H1 (cell line): ENCODE data around the gene ADCK2. TPM values are rescaled to one million over a fixed set of nuclear protein-coding genes. Genes with fewer than 3 reads are reported as not detected.

Source experiments
- CTCF ChIA-PET: fragments of 300-600 bp; sonication (Branson Sonifier 250); formaldehyde crosslinking; loops from one replicate; lab custom pipeline; 2021; ENCODE audit not compliant: partially characterized antibody; lab: Charles Lee
- POLR2A ChIA-PET: fragments of 300-600 bp; sonication (Branson Sonifier 250); formaldehyde crosslinking; loops from one replicate; lab custom pipeline; 2021; ENCODE audit warnings: inconsistent platforms; ENCODE audit not compliant: partially characterized antibody; lab: Charles Lee
- DNase-seq, 2 experiments: peaks; one replicate each; pipeline versions ENCODE4 v3.0.0 to v3.0.0-alpha.2; 2010 to 2022; ENCODE audit warnings: low spot score in 2 of 2, low read depth in 1 of 2, mixed read lengths in 1 of 2
- FAIRE-seq: peaks from 2 replicates; lab custom pipeline; 2011; peaks lifted over from hg19 to GRCh38; lab: Jason Lieb, UNC
- H2AFZ ChIP-seq: 2 replicates; pipeline ENCODE4 v1.8.1; 2012; ENCODE audit warnings: low read length, inconsistent platforms
- H2AK5ac ChIP-seq: 2 replicates; pipeline ENCODE4 v1.6.1; 2013; ENCODE audit warnings: low read depth, low read length
- H2BK120ac ChIP-seq: replicated peaks from 2 replicates; pipeline ENCODE3; 2013; ENCODE audit warnings: low read depth, low read length, inconsistent platforms
- H2BK12ac ChIP-seq: 2 replicates; pipeline ENCODE4 v1.6.1; 2013; ENCODE audit warnings: low read depth, low read length
- H2BK15ac ChIP-seq: 2 replicates; pipeline ENCODE4 v1.6.1; 2013; ENCODE audit warnings: low read length
- H2BK20ac ChIP-seq: 2 replicates; pipeline ENCODE4 v1.6.1; 2013; ENCODE audit warnings: low read length
- H2BK5ac ChIP-seq: 2 replicates; pipeline ENCODE4 v1.6.1; 2013; ENCODE audit warnings: low read depth, low read length
- H3K14ac ChIP-seq: 2 replicates; pipeline ENCODE4 v1.6.1; 2013; ENCODE audit warnings: inconsistent platforms; ENCODE audit not compliant: insufficient read length
- H3K18ac ChIP-seq: 2 replicates; pipeline ENCODE4 v1.6.1; 2013; ENCODE audit warnings: low read length; ENCODE audit errors: extremely low read depth
- H3K23ac ChIP-seq: 2 replicates; pipeline ENCODE4 v1.6.1; 2013; ENCODE audit warnings: inconsistent platforms; ENCODE audit not compliant: insufficient read length
- H3K23me2 ChIP-seq: 2 replicates; pipeline ENCODE4 v1.6.1; 2013; ENCODE audit warnings: low read depth, low read length
- H3K27ac ChIP-seq: 2 replicates; pipeline ENCODE4 v1.6.1; 2011; ENCODE audit warnings: low read depth, low read length, inconsistent platforms
- H3K27me3 ChIP-seq, 4 experiments: replicated peaks in 1 of 4; 1 replicate in 1 of 4; 2 replicates in 3 of 4; pipeline versions ENCODE4 v1.6.1 to v1.8.1; 2011 to 2013; ENCODE audit warnings: low read length in 3 of 4, mild to moderate bottlenecking in 3 of 4, inconsistent platforms in 2 of 4, mixed read lengths in 2 of 4, moderate library complexity in 1 of 4; ENCODE audit not compliant: control insufficient read depth in 3 of 4, insufficient read depth in 3 of 4; ENCODE audit errors: extremely low read depth in 1 of 4
- H3K36me3 ChIP-seq, 4 experiments: 2 replicates each; pipeline versions ENCODE4 v1.6.1 to v1.8.1; 2011 to 2013; ENCODE audit warnings: mild to moderate bottlenecking in 4 of 4, low read length in 3 of 4, moderate library complexity in 2 of 4, control low read depth in 1 of 4, inconsistent platforms in 1 of 4; ENCODE audit not compliant: insufficient read depth in 4 of 4, control insufficient read depth in 2 of 4
- H3K4ac ChIP-seq: replicated peaks from 2 replicates; pipeline ENCODE3; 2013; ENCODE audit warnings: low read length, low read depth, mixed read lengths, inconsistent platforms; ENCODE audit not compliant: insufficient read length
- H3K4me1 ChIP-seq, 4 experiments: replicated peaks in 1 of 4; 1 replicate in 1 of 4; 2 replicates in 3 of 4; pipeline versions ENCODE4 v1.6.1 to v1.8.1; 2011 to 2013; ENCODE audit warnings: low read length in 3 of 4, inconsistent platforms in 2 of 4, mixed read lengths in 1 of 4; ENCODE audit not compliant: insufficient read depth in 4 of 4, control insufficient read depth in 3 of 4
- H3K4me2 ChIP-seq, 2 experiments: 2 replicates each; pipeline versions ENCODE4 v1.6.1 to v1.8.1; 2011 to 2013; ENCODE audit warnings: low read depth in 2 of 2, low read length in 2 of 2, control low read depth in 1 of 2, inconsistent platforms in 1 of 2, mild to moderate bottlenecking in 1 of 2; ENCODE audit not compliant: insufficient read depth in 1 of 2
- H3K4me3 ChIP-seq, 4 experiments: fragments of 200-600, 300-600 bp in 1 of 4; sonication (generic), shearing (Covaris generic), sonication (Bioruptor Twin) in 1 of 4; 2 replicates each; pipeline versions ENCODE4 v1.5.1 to v1.8.1; 2011 to 2016; ENCODE audit warnings: low read length in 4 of 4, low read depth in 3 of 4, control low read depth in 2 of 4, inconsistent platforms in 2 of 4, mild to moderate bottlenecking in 2 of 4, mixed read lengths in 1 of 4, moderate library complexity in 1 of 4; ENCODE audit not compliant: insufficient read depth in 2 of 4; ENCODE audit errors: extremely low read depth in 1 of 4
- H3K56ac ChIP-seq: replicated peaks from 2 replicates; pipeline ENCODE3; 2013; ENCODE audit warnings: low read depth, mild to moderate bottlenecking, mixed read lengths, low read length, inconsistent platforms; ENCODE audit not compliant: insufficient read length
- H3K79me1 ChIP-seq: 2 replicates; pipeline ENCODE4 v1.6.1; 2013; ENCODE audit warnings: low read depth, low read length, control low read depth
- H3K79me2 ChIP-seq, 2 experiments: 2 replicates each; pipeline versions ENCODE4 v1.6.1 to v1.8.1; 2012 to 2013; ENCODE audit warnings: low read length in 2 of 2, mild to moderate bottlenecking in 2 of 2, inconsistent platforms in 1 of 2; ENCODE audit not compliant: insufficient read depth in 2 of 2, control insufficient read depth in 1 of 2
- H3K9ac ChIP-seq, 4 experiments: replicated peaks in 1 of 4; 1 replicate in 1 of 4; 2 replicates in 3 of 4; pipeline versions ENCODE4 v1.6.1 to v1.8.1; 2011 to 2013; ENCODE audit warnings: low read depth in 3 of 4, low read length in 3 of 4, control low read depth in 2 of 4, mild to moderate bottlenecking in 2 of 4, moderate library complexity in 2 of 4, inconsistent platforms in 1 of 4; ENCODE audit errors: extremely low read depth in 1 of 4
- H3K9me3 ChIP-seq, 2 experiments: 2 replicates each; pipeline versions ENCODE4 v1.6.1 to v1.8.1; 2012 to 2013; ENCODE audit warnings: mild to moderate bottlenecking in 2 of 2, moderate library complexity in 2 of 2, control low read depth in 1 of 2, inconsistent platforms in 1 of 2, low read depth in 1 of 2, low read length in 1 of 2, mixed read lengths in 1 of 2; ENCODE audit not compliant: insufficient read depth in 2 of 2
- H4K20me1 ChIP-seq, 2 experiments: replicated peaks in 1 of 2; 2 replicates each; pipeline versions ENCODE3 to v1.8.1; 2011 to 2013; ENCODE audit warnings: inconsistent platforms in 2 of 2, low read length in 2 of 2, mild to moderate bottlenecking in 1 of 2; ENCODE audit not compliant: insufficient read depth in 2 of 2, control insufficient read depth in 1 of 2
- H4K5ac ChIP-seq: 2 replicates; pipeline ENCODE4 v1.6.1; 2013; ENCODE audit warnings: low read length, low read depth, mixed read lengths, inconsistent platforms; ENCODE audit not compliant: insufficient read length
- H4K8ac ChIP-seq: 2 replicates; pipeline ENCODE4 v1.8.0; 2013; ENCODE audit warnings: mild to moderate bottlenecking, moderate library complexity, low read length, inconsistent platforms; ENCODE audit not compliant: insufficient read depth; ENCODE audit errors: extremely low read depth
- H4K91ac ChIP-seq: replicated peaks from 2 replicates; pipeline ENCODE3; 2013; ENCODE audit warnings: low read length, mixed read lengths, inconsistent platforms; ENCODE audit not compliant: insufficient read length
- ASH2L ChIP-seq: fragments of 200-600, 300-600 bp; sonication (generic); IDR thresholded peaks from one replicate; pipeline ENCODE4 v1.7.1; 2017; ENCODE audit warnings: low read length
- CHD2 ChIP-seq: IDR thresholded peaks from 2 replicates; pipeline ENCODE4 v1.6.1; 2012; ENCODE audit warnings: low read length, improper control_type of control experiment
- CTBP2 ChIP-seq: IDR thresholded peaks from 2 replicates; pipeline ENCODE4 v1.7.0; 2011; ENCODE audit warnings: borderline replicate concordance, mild to moderate bottlenecking, moderate library complexity, mixed read lengths, low read length; ENCODE audit not compliant: insufficient read depth, insufficient read length
- EZH2 ChIP-seq: fragments of 200-600 bp; sonication (generic); IDR thresholded peaks from 2 replicates; pipeline ENCODE4 v1.7.1; 2012; ENCODE audit warnings: low read depth, mild to moderate bottlenecking, moderate library complexity, low read length, inconsistent platforms; ENCODE audit not compliant: severe bottlenecking
- GABPA ChIP-seq: IDR thresholded peaks from 2 replicates; pipeline ENCODE4 v1.6.1; 2011; ENCODE audit warnings: mild to moderate bottlenecking, low read length, moderate library complexity, borderline replicate concordance; ENCODE audit not compliant: insufficient read depth
- KDM1A ChIP-seq: fragments of 200-600, 300-600 bp; sonication (generic); IDR thresholded peaks from 2 replicates; pipeline ENCODE4 v1.7.1; 2016; ENCODE audit warnings: mild to moderate bottlenecking, low read length, borderline replicate concordance
- PHF8 ChIP-seq: fragments of 200-600 bp; sonication (generic); conservative IDR thresholded peaks from 2 replicates; pipeline ENCODE4 v1.7.1; 2012; ENCODE audit warnings: low read depth, mild to moderate bottlenecking, inconsistent platforms, low read length, moderate library complexity
- POLR2AphosphoS5 ChIP-seq: IDR thresholded peaks from 2 replicates; pipeline ENCODE4 v1.6.1; 2011; ENCODE audit warnings: low read depth, low read length
- POU5F1 ChIP-seq: IDR thresholded peaks from 2 replicates; pipeline ENCODE4 v1.6.1; 2011; ENCODE audit warnings: low read depth, mild to moderate bottlenecking, low read length, moderate library complexity
- SIRT6 ChIP-seq: IDR thresholded peaks from one replicate; pipeline ENCODE4 v1.7.1; 2012; ENCODE audit warnings: low read length, inconsistent platforms
- WGBS, 2 experiments: shearing (Covaris generic) in 1 of 2; methylation state at CpG; one replicate each; pipeline versions ENCODE4 v1.1.6 to v1.1.7; 2013 to 2015; ENCODE audit warnings: low lambda C conversion rate in 2 of 2, mixed read lengths in 2 of 2, inconsistent platforms in 1 of 2, low coverage in 1 of 2, missing lambda C conversion rate in 1 of 2; ENCODE audit not compliant: insufficient replicate concordance in 2 of 2, insufficient coverage in 1 of 2, insufficient read length in 1 of 2; ENCODE audit errors: extremely low coverage in 1 of 2, missing lambda C conversion rate in 1 of 2; 5-methylcytosine and 5-hydroxymethylcytosine counted together
- polyA plus RNA-seq, 7 experiments: library from polyadenylated mRNA; depleted of rRNA in 3 of 7; stranded (reverse) in 5 of 7; unstranded in 2 of 7; fragments of >200 nt in 5 of 7; fragments of 200-250 nt in 2 of 7; gene quantifications; 1 replicate in 5 of 7; 2 replicates in 1 of 7; 4 replicates in 1 of 7; pipeline versions ENCODE4 v1.2.1 to v1.2.3, GENCODE V29; 2011 to 2013; ENCODE audit warnings: missing spikeins in 2 of 7, mixed read lengths in 2 of 7
- total RNA-seq: library from RNA; stranded (reverse); fragmentation: NEBNext Ultra II Directional; extraction: Animal tissue kit (Norgen Biotek cat#: 25700); gene quantifications from 2 replicates; pipeline ENCODE4 v1.2.1, GENCODE V29; 2021
- TF ChIP-seq, protein P1 (sequence below): IDR thresholded peaks from 2 replicates; pipeline ENCODE4 v1.6.1; 2012; ENCODE audit warnings: inconsistent platforms
- TF ChIP-seq, protein P2 (sequence below): IDR thresholded peaks from 2 replicates; pipeline ENCODE4 v1.6.1; 2011; ENCODE audit warnings: low read depth, mild to moderate bottlenecking, low read length; ENCODE audit not compliant: insufficient read depth

Gene ADCK2
- total and polyA plus RNA-seq, 2 of the 8 experiments (the other 6 are each of a cell fraction or from before 2014, with no cell fraction given): 6.9 to 11.7 TPM

DNA sequence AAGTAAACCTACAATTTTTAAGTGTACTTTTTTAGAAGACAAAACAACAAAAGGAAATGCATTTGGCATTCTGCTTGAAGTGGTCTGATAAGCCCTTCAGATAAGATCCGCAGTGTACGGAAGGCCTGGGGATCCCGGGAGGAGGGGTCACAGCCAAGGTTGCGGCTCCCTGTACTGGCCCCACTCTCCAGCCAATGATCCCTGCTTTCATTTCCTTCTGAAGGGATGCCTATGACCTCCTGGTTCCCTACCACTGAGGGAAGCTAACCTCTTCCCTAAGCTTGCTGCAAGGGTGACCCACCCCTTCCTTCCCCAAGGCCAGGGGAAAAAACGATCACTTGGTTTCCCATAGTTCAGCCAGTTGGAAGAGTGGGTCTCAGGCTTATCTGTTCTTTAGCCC lies 37.4 kb upstream of the ADCK2 start:
- Histone ChIP-seq H2BK20ac (0 out of 2 replicates have a peak overlapping the region, but pooled peaks have one; percentile 82), H3K56ac (no peak overlapping the region), H3K79me1 (peaks cover 2% of the 10 kb centered on the region; the same call in 1 of the 2 replicates), H4K8ac (no peak overlapping the region), H3K4me2 (peak overlapping the region; percentile 67 to 74), H2BK12ac (peak overlapping the region; percentile 92), H4K5ac (no peak overlapping the region), H3K14ac (no peak overlapping the region), H3K4me1 (peaks cover 6 to 22% (median 16%) of the 10 kb centered on the region in 4 experiments), H2BK120ac (peak overlapping the region; percentile 41), H4K20me1 (no peaks in the 10 kb centered on the region), H2AK5ac (peak overlapping the region; percentile 83; the same call in 1 of the 2 replicates), H4K91ac (peak overlapping the region; percentile 36), H3K27ac (peak overlapping the region; percentile 37; the same call in 1 of the 2 replicates), H3K4me3 (peak overlapping the region in 2 of 4 experiments; percentile 15 to 30; a peak in 3 of 8 replicates), H2BK15ac (no peak overlapping the region), H3K9me3 (no peaks in the 10 kb centered on the region), H2BK5ac (peak overlapping the region; percentile 93; the same call in 1 of the 2 replicates), H3K18ac (peak overlapping the region; percentile 78; the same call in 1 of the 2 replicates), H3K4ac (no peak overlapping the region), H3K23me2 (peaks cover 7% of the 10 kb centered on the region), H2AFZ (no peak overlapping the region), H3K23ac (no peak overlapping the region), H3K36me3 (no peaks in the 10 kb centered on the region), H3K27me3 (peaks cover 0 to 10% (median 4%) of the 10 kb centered on the region in 4 experiments; a peak in 4 of 7 replicates), H3K9ac (peak overlapping the region in 2 of 4 experiments; percentile 0 to 20; a peak in 3 of 7 replicates), H3K79me2 (0 out of 4 replicates have a peak, but pooled peaks cover 0 to 2% of the 10 kb centered on the region in 2 experiments)
- DNase-seq: peak in 1 of 2 experiments; percentile 54
- WGBS, 2 experiments: 59% methylated on average over 5 of the region's 5 CpGs; no CpG with 5 or more reads in 1 of the 2 experiments
- no peak for FAIRE-seq
- POLR2A ChIA-PET: interaction anchor here (0.7 to 1.5 kb wide), 4 partner anchors 8 to 118 kb away, joined by 3 to 8 read pairs (median 4); no protein-coding TSS in a partner anchor
- CTCF ChIA-PET: interaction anchor here (0.6 to 19.9 kb wide), 8 partner anchors 11 to 1365 kb away, joined by 3 to 322 read pairs (median 3); no protein-coding TSS in a partner anchor
- TF ChIP-seq GABPA: no peak
- TF ChIP-seq KDM1A: no peak
- no peak for TF ChIP-seq POU5F1
- no peak for TF ChIP-seq ASH2L
- no peak for TF ChIP-seq CHD2
- no peak for TF ChIP-seq POLR2AphosphoS5
- TF ChIP-seq, protein P1, sequence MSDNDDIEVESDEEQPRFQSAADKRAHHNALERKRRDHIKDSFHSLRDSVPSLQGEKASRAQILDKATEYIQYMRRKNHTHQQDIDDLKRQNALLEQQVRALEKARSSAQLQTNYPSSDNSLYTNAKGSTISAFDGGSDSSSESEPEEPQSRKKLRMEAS: no peak
- TF ChIP-seq, protein P2, sequence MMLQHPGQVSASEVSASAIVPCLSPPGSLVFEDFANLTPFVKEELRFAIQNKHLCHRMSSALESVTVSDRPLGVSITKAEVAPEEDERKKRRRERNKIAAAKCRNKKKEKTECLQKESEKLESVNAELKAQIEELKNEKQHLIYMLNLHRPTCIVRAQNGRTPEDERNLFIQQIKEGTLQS: no peak
- no peak for TF ChIP-seq CTBP2
- TF ChIP-seq EZH2: no peak
- no peak for TF ChIP-seq SIRT6
- no peak for TF ChIP-seq PHF8
